Right hindlimb (tissue), 1 donor: ENCODE measurements around the gene CERKL.

Experiments
- DNase-seq: peaks from one replicate; pipeline ENCODE4 v3.0.0-alpha.2; 2018

CERKL gene

GRCh38 chr2:181573140-181573736 is 83.7 kb downstream of the CERKL start:
- DNase-seq: no peak

- DNase-seq: no peak
These were observed 85.9 kb downstream of the CERKL start for GRCh38 chr2:181570833-181571661.

- no peak for DNase-seq
These were observed 86.8 kb downstream of the CERKL start for GRCh38 chr2:181570059-181570458.

- DNase-seq: peak; percentile 37
These were observed 90.4 kb downstream of the CERKL start for GRCh38 chr2:181566334-181567032.

- no peak for DNase-seq
These were observed 93.7 kb downstream of the CERKL start for GRCh38 chr2:181563101-181563692.

GRCh38 chr2:181558371-181558770 is 98.5 kb downstream of the CERKL start:
- no peak for DNase-seq

GRCh38 chr2:181554061-181554830 is 102.7 kb downstream of the CERKL start:
- no peak for DNase-seq

GRCh38 chr2:181553244-181553643 is 103.7 kb downstream of the CERKL start:
- DNase-seq: no peak

GRCh38 chr2:181552808-181553207 is 104.1 kb downstream of the CERKL start:
- no peak for DNase-seq

GRCh38 chr2:181546086-181546485 is 110.8 kb downstream of the CERKL start:
- DNase-seq: no peak

GRCh38 chr2:181542170-181542569 is 114.7 kb downstream of the CERKL start:
- DNase-seq: no peak

- DNase-seq: no peak
These were observed 116.5 kb downstream of the CERKL start for GRCh38 chr2:181540421-181540820.

GRCh38 chr2:181536730-181537129 is 120.2 kb downstream of the CERKL start:
- DNase-seq: no peak

GRCh38 chr2:181528441-181528840 is 128.5 kb downstream of the CERKL start:
- no peak for DNase-seq

- no peak for DNase-seq
These were observed 129.8 kb downstream of the CERKL start for GRCh38 chr2:181527058-181527457.

GRCh38 chr2:181526014-181526413 is 130.9 kb downstream of the CERKL start:
- no peak for DNase-seq

- DNase-seq: no peak
These were observed 133.1 kb downstream of the CERKL start for GRCh38 chr2:181523756-181524155.

GRCh38 chr2:181520253-181520652 is 136.7 kb downstream of the CERKL start:
- DNase-seq: no peak

GRCh38 chr2:181517685-181518301 is 139.1 kb downstream of the CERKL start:
- no peak for DNase-seq

- DNase-seq: no peak
These were observed 139.9 kb downstream of the CERKL start for GRCh38 chr2:181516992-181517391.

- DNase-seq: no peak
These were observed 141.2 kb downstream of the CERKL start for GRCh38 chr2:181515719-181516118.

GRCh38 chr2:181500201-181500600 is 156.7 kb downstream of the CERKL start:
- no peak for DNase-seq
